GM18519 (cell line): Measurements from ENCODE around the gene KRTAP10-4.
"Not testable (repeated sequence)": the region's sequence is repeated elsewhere in the genome, so short reads cannot be mapped to it uniquely, and the experiment has no call there.

Experiments used
- ATAC-seq: cut with Tn5 transposase; IDR thresholded peaks from one replicate; pipeline ENCODE4 v1.9.1; 2021; ENCODE audit warnings: mild to moderate bottlenecking, moderate library complexity; ENCODE audit not compliant: unreplicated experiment, low FRiP score

KRTAP10-4 gene

DNA sequence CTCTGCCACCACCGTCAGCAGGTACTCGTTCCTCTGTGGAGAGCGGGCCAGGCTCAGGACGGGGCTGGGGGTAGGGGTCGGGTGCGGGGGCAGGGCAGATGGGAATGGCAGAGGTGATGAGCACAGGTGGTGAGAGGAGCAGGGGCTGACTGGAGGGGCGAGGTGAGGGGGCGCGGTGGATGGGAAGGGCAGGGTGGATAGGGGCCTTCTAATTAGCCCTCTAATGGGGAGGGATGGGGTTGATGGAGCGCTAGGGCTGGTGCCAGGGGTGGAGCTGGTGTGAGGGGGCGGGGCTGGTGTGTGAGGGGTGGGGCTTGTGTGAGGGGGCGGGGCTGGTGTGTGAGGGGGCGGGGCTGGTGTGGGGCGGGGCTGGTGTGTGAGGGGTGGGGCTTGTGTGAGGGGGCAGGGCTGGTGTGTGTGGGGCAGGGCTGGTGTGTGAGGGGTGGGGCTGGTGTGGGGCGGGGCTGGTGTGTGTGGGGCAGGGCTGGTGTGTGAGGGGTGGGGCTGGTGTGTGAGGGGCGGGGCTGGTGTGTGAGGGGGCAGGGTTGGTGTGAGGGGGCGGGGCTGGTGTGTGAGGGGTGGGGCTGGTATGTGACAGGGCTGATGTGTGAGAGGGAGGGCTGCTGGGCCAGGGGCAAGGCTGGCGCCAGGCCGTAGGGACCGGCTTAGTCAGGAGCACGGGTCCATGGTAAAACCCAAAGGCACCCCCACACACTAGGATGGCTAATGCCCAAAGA is 39.5 kb upstream of the KRTAP10-4 start:
- ATAC-seq, result no peak

DNA sequence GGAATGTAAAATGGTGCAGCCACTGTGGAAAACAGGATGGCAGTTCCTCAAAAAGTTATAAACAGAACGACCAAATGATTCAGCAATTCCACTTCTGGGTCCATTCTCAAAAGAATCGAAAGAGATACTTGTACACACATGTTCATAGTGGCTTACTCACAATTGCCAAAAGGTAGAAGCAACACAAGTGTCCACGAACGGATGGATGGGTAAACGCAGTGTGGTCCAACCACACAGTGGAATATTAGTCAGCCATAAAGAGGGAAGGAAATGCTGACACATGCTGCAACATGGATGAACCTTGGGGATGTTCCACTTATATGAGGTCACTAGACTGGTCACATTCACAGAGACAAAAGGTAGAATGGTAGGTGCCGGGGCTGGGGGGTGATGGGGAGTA is 38.8 kb upstream of the KRTAP10-4 start:
- ATAC-seq, result no peak

GRCh38 chr21:44535963-44536362 is 37.6 kb upstream of the KRTAP10-4 start:
- ATAC-seq, result no peak

DNA sequence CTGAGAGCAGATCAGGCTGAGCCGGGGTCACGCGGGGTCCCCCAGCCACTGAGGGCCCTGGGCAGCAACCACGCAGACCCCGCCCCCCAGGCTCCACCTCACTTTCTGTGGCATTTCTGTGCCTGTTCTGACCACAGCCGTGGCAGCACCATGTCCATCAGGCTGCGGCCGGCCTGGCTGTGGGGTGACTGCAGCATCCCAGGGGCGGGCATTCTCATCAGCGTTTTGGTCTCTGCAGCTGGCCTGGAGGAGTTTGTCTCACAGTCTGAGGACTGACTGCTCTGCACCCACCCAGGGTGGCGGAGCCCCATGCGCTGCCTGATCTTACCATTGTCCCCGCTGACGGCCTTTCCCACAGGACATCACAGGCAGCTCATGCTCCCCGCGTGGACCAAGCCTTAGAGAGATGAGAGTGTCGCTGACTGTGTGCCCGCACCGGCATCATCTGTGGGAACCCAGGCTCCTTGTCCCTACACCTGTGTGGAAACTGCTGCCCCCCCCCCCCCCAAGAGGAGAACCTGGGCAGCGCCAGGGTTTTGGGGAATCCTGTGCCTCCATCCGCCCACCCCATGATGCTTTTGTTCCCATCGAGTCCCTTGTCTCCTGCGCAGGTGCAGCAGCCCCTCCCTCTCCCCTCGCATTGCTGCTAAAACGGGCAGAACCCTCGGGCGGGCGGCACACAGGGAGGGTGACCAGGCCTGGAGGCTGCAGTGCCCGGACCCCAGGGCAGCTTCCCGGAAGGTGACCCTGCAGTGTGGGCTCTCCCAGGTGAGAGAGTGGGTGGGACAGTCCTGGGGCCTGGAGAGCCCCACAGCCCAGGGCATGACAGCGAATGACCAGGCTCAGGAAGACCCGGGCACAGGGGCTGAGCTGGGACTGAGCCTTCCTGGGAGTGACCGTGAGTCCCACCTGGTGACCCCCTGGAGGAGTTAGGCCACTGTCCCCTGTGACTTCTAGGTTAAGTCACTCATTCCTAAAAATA is 35.3 kb upstream of the KRTAP10-4 start:
- no peak for ATAC-seq

- ATAC-seq, result no peak
These were observed 34.5 kb upstream of the KRTAP10-4 start for GRCh38 chr21:44539046-44539445.

DNA sequence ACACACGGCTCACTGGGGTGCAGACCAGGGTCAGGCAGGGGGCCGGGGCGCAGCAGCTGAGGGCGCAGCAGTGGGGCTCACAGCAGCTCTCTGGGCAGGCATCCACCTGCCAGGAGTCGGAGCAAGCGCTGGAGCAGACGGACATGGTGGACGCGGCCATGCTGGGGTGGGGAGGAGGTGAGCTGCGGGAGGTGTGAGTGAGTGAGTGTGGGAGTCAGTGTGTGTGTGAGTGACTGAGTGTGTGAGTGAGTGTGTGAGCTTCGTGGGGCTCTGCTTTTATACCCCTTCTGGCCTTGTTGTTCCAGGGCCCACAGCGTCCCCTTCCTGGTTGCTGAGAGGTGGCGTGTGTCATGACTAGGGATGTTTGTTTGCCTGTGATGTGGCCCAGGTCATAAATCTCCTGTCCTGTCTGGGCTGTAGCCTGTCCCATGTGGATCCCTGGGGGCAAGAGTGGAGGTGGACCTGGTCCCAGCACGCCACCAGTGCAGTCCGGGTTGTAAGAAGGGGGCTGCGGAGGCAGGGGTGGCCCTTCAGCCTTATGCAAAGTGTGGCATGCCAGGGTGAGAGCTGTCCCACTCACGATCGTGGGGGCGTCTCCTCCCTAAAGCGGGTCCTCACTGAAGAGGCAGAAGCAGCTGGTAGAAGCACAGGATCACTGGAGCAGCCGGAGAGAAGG is 33.4 kb upstream of the KRTAP10-4 start, which contains the start of gene KRTAP10-1:
Gene KRTAP10-1, minus strand, starts transcription at position 205 of the 676 bp plus-strand sequence. Its CDS starts 45 bp downstream, at position 160.
- ATAC-seq, result no peak

- no peak for ATAC-seq
These were observed 32.7 kb upstream of the KRTAP10-4 start for GRCh38 chr21:44540741-44541288.

DNA sequence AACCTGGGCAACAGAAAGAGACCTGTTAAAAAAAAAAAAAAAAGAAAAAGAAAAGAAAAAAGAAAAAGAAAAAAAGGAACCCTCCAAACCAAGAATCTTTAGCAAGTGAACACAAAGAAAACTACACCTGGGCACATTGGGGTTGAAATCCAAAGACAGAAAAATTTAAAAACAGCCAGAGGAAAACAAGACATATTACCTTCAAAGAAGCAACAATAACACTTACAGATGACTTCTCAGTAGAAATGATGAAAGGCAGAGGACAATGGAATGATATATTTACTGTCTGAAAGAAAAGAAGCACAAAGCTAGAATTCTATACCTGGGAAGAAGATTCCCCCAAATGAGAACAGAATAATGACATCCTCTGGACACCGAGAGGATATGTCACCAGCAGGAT is 30.8 kb upstream of the KRTAP10-4 start:
- ATAC-seq, result no peak

DNA sequence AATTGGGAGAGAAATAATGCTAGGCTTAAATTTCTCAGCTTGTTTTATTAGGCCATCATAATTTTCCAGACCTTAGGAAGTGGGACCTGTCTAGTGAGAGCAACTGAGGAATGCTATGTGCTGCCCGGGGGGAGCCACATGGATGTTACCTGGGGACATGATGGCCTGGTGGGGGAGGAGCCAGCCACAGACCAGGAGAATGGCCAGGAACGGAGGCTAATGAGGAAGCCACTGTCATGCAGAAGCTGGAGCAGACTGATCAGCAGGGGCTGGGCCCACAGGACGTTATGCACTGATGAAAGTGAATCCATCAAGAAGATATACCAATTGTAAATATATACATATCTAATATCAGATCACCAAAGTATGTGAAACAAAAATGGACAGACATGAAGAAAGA is 29.0 kb upstream of the KRTAP10-4 start:
- no peak for ATAC-seq

DNA sequence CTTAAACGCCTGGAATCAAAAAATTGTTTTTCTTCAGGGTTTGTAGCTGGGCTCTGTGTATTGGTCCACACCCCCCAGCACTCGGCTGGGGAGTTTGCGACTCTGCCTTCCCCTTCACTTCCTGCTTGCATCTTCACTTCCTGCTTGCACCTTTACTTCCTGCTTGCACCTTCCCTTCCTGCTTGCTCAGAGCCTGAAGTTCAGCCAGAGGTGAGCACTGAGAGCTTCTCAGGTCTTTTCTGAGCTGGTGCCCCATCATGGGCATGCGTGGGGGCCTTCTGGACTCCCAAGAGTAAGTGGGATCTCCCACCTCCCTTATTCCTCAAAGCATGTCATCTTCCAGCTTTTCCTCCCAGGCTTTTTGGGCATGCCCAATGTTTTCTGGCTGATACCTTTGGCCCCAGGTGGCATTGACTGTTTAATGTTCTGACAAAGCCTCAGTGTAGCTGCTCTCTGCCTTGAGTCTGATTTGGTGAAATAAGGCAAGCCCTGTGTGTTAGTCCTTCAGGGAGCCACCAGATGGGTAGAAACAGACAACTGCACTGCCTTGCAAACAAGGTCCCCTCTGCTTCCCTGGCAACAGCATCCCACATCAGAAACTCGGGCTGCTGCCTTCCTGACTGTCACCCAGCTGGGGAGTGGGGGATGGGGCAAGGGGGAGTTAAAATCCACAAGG is 25.7 kb upstream of the KRTAP10-4 start:
- no peak for ATAC-seq

DNA sequence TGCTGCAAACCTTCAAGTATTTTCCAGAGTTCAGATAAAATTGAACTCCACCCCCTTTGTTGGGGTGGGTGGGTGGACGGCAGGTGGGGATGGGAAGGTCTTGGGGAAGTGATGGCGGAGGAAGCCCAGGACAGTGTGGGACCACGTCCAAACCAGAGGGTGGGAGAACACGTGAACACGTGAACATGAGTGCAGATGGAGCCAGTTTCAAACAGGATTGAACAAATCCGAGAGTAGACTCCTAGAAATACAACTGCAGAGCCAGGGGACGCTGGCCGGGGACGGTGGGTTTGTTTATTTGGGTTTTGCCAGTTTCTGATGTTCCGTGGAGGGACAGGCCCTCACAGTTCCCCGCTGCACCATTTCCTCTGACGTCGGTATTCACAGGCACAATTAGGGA is 25.1 kb upstream of the KRTAP10-4 start:
- no peak for ATAC-seq

DNA sequence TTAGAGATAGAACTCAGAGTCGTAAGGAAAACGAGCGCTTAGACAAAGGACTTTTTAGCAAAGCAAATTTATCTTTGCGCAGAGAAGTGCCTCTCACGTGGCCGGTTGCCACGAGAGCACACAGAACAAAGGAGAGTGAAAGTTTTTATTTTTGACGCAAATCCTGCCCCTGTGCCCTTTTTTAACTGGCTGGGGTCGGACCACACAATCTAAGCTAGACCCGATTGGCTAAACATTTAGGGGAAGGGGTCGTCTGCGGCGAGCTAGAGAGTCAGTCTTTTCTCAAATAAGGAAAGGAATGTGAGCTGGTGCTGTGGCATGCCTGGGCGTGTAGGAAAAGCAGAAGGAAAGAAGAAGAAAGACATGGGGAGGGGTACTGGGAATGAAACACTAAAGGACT is 24.6 kb upstream of the KRTAP10-4 start:
- ATAC-seq, result no peak

DNA sequence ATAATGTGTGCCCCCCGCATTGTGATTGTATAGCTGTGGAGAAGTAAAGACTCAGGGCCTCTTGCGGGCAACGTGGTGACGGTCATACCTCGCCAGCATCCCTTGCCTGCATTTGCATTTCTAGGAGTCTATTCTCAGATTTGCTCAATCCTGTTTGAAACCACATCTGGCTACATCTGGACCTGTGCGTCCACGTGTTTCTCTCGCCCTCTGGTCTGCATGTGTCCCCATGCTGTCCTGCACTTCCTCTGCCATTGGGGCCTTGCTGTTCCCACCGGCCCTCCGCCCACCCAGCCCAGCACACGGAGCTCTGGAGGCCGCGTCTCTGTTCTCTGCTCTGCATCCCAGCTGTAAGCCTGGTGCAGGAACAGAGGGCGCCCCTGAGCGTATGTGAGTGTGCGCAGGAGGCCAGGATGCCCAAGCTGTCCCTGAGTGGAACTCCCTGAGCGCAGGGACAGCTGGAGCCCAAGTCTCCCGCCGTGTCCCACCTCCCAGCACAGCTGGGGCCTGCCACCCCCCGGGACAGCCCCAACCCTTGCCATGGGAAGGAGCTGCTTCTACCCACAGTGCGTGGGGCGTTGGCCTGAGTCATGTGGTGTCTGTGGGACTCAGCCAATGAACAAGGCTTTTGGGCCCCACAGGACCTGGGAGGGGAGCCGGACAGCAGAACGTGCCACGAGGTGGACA is 23.9 kb upstream of the KRTAP10-4 start:
- ATAC-seq, result no peak

GRCh38 chr21:44550285-44550684 is 23.2 kb upstream of the KRTAP10-4 start:
- ATAC-seq, result not testable (repeated sequence)

DNA sequence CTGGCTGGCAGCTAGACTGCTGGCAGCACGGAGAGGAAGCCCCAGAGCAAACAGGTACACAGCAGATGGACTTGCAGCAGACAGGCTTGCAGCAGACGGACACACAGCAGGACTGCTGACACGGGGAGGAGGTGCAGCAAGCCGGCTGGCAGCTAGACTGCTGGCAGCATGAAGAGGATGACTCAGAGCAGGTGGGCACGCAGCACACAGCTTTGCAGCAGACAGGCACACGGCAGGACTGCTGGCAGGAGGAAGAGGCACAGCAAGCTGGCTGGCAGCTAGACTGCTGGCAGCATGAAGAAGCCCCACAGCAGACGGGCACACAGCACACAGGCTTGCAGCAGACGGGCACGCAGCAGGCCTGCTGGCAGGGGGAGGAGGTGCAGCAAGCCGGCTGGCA is 22.7 kb upstream of the KRTAP10-4 start:
- ATAC-seq, result no peak

- ATAC-seq, result no peak
These were observed 22.1 kb upstream of the KRTAP10-4 start, which contains the start of gene KRTAP10-2 for GRCh38 chr21:44551340-44551961. TSS of gene KRTAP10-2 (minus strand) at chr21:44551505. CDS start at chr21:44551458, 47 bp downstream.

- ATAC-seq, result no peak
These were observed 21.4 kb upstream of the KRTAP10-4 start for GRCh38 chr21:44552136-44552535.

DNA sequence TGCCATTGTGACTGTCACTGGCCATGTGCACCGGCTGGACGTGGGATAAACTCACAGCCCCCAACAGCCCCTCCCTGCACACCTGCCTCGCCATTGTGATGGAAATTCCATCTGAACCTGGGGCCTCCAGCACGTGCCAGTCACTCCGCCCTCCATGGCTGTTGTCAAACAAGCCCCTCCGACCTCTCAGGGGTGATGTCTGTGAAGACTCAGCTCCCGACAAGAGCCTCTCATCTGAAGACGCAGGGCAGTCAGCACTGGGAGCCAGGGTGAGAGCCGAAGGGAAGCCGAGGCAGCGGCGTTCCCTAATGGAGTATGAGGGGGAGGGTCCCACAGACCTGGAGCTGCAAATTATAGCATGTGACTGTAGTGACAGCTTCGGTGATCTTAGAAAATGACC is 20.8 kb upstream of the KRTAP10-4 start:
- no peak for ATAC-seq
